ENCODE results near the gene RFC3.

The RFC3 gene

GRCh38 chr13:33817513-33817900 lies 442 bp upstream of the RFC3 start:
- peak overlapping the region; percentile 98 to 100 (median 99) for H3K27ac Mint-ChIP-seq
- peak overlapping the region; percentile 92 to 94 (median 93) for H3K4me3 Mint-ChIP-seq
- peaks cover 23% of the 10 kb centered on the region for H3K4me1 Mint-ChIP-seq
- H3K27me3 Mint-ChIP-seq (ENCODE audit: low read depth): peaks cover 6% of the 10 kb centered on the region
- no peaks in the 10 kb centered on the region for H3K9me3 Mint-ChIP-seq
- no peak for TF ChIP-seq CTCF (IDR thresholded peaks at IDR 0.05; ENCODE audit: unreplicated experiment in 3 of 3)
- peaks cover 14% of the 10 kb centered on the region for H3K36me3 Mint-ChIP-seq (ENCODE audit: low read depth)

DNA sequence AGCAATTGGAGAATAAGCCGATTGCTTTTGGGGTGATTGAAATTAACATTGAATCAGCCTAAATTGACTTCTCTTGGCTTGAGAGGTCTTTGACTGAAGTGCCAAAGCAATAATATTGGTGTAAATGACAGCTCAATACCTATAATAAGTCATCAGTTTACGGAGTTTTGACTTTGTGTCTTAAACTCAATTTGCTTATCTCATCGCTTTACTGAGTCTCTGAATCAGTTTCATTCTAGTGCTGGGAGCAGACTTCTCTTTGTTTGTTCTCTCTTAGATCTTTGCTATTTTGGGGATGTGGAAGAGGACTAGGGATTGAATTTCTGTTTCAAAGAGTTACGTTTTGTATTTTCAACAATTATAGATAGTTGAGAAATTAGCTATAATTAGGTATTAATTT lies 7.1 kb downstream of the RFC3 start:
- Mint-ChIP-seq H3K27me3 (ENCODE audit: low read depth) (no peaks in the 10 kb centered on the region), H3K9me3 (no peaks in the 10 kb centered on the region), H3K4me1 (no peaks in the 10 kb centered on the region), H3K27ac (no peak overlapping the region), H3K4me3 (no peak overlapping the region), H3K36me3 (ENCODE audit: low read depth) (peaks cover 38% of the 10 kb centered on the region)
- no peak for TF ChIP-seq CTCF (IDR thresholded peaks at IDR 0.05; ENCODE audit: unreplicated experiment in 3 of 3)

DNA sequence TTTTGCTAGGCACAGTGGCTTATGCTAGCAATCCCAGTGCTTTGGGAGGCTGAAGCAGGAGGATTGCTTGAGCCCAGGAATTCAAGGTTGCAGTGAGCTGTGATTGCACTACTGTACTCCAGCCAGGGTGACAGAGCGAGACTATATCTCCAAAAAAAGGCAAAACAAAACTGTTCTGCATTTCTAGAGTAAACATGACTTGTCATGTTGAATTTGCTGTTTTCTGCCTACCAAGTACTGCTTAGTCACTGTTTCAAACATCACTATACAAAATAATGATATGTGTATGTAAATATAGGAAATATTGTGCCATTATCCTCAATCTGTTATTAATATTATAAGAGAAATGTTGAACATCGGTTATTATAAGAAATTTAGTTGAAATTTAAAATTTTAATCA lies 9.2 kb downstream of the RFC3 start:
- no peak overlapping the region for H3K4me3 Mint-ChIP-seq
- H3K4me1 Mint-ChIP-seq: no peaks in the 10 kb centered on the region
- no peak overlapping the region for H3K27ac Mint-ChIP-seq
- no peaks in the 10 kb centered on the region for H3K27me3 Mint-ChIP-seq (ENCODE audit: low read depth)
- TF ChIP-seq CTCF (IDR thresholded peaks at IDR 0.05; ENCODE audit: unreplicated experiment in 3 of 3): no peak
- H3K9me3 Mint-ChIP-seq: no peaks in the 10 kb centered on the region
- peaks cover 38% of the 10 kb centered on the region for H3K36me3 Mint-ChIP-seq (ENCODE audit: low read depth)

DNA sequence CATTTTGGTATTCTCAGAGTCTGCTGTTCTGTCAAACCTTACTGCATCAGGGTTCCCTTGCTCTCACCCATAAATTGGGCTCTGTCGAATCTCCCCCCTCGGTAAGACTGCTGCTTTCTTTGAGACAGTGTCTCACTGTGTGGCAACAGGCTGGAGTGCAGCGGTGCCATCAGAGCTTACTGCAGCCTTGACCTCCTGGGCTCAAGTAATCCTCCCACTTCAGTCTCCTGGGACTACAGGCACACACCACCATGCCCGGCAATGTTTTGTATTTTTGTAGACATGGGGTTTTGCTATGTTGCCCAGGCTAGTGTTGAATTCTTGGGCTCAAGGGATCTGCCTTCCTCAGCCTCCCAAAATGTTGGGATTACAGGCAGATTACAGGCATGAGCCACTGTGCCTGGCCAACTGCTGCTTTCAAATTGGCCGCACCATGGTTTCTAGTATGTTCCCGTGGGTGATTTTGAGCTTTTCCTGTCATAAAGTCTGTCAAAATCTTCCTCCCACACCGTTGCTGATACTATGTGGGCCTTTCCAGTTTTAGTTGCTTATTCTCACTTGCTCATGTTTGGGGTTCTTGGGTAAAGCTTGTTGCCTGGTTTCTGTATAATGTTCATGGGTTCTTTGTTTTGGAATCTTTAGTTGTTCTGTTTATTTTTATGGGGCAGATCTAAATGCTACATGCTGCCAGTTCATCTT lies 10.6 kb downstream of the RFC3 start:
- Mint-ChIP-seq H3K27me3 (ENCODE audit: low read depth) (no peaks in the 10 kb centered on the region), H3K4me1 (no peaks in the 10 kb centered on the region), H3K27ac (no peak overlapping the region), H3K36me3 (ENCODE audit: low read depth) (peaks cover 35% of the 10 kb centered on the region), H3K9me3 (no peaks in the 10 kb centered on the region), H3K4me3 (no peak overlapping the region)
- no peak for TF ChIP-seq CTCF (IDR thresholded peaks at IDR 0.05; ENCODE audit: unreplicated experiment in 3 of 3)

GRCh38 chr13:33832872-33833271 lies 14.9 kb downstream of the RFC3 start:
- Mint-ChIP-seq H3K4me1 (no peaks in the 10 kb centered on the region), H3K27me3 (ENCODE audit: low read depth) (no peaks in the 10 kb centered on the region), H3K4me3 (no peak overlapping the region), H3K27ac (no peak overlapping the region), H3K36me3 (ENCODE audit: low read depth) (peaks cover 54% of the 10 kb centered on the region), H3K9me3 (no peaks in the 10 kb centered on the region)
- TF ChIP-seq CTCF (IDR thresholded peaks at IDR 0.05; ENCODE audit: unreplicated experiment in 3 of 3): no peak

DNA sequence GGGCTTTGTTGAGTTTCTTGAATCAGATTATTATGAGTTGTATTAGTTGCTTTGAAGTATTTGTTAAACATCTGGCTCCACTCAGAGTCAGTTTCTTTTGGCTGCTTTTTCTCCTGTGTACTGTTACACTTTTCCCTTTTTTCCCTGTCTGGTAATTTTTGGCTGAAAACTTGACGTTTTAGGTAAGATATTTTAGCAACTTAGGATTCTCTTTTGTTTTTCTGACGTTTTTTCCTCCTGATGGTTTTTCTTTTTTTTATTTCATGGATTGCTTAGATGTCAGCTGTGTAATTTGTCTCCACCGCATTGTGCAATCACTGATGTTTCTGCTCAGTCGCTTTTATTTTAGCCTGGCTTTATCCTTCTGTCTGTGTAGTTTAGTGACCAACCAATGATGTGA lies 20.7 kb downstream of the RFC3 start:
- peaks cover 56% of the 10 kb centered on the region for H3K36me3 Mint-ChIP-seq (ENCODE audit: low read depth)
- peak overlapping the region in 2 of 3 experiments; percentile 15 to 65 for H3K27ac Mint-ChIP-seq
- H3K27me3 Mint-ChIP-seq (ENCODE audit: low read depth): no peaks in the 10 kb centered on the region
- peaks cover 3% of the 10 kb centered on the region for H3K4me1 Mint-ChIP-seq
- TF ChIP-seq CTCF (IDR thresholded peaks at IDR 0.05; ENCODE audit: unreplicated experiment in 3 of 3): no peak
- peaks cover 3% of the 10 kb centered on the region for H3K9me3 Mint-ChIP-seq
- no peak overlapping the region for H3K4me3 Mint-ChIP-seq
